ENCODE data around the gene KDR. TPM values are rescaled to one million over a fixed set of nuclear protein-coding genes. Genes with fewer than 3 reads are reported as not detected.

Gene KDR
- total RNA-seq, 1 experiment from 2014 or later = 0.52 TPM

DNA sequence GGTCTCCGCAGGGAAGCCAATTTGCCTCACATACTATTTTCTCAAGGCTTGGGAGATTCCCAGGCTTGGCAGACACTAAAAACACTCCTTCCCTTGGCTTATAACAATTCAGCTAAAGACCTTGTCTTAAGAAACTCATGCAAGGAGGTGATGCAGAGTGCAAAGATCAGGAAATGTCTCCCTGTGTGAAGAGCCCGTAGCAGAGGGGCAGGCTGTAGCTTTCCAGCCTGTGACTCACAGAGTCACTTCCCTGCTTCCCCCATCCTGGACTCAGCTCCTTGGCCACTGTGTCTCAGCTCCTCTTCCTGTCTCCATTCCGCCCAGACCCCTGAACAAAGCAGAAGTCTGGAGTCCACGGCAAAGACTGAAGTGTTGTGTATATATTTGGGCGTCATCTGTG lies 56.1 kb downstream of the KDR start:
- H4K20me1 ChIP-seq (ENCODE audit: insufficient read depth) = no peaks in the 10 kb centered on the region
- H3K36me3 ChIP-seq (ENCODE audit: control insufficient read depth in 1 of 2, insufficient read depth in 2 of 2, low read length in 2 of 2) = no peaks in the 10 kb centered on the region
- H3K4me3 ChIP-seq (replicated peaks in 1 of 2; ENCODE audit: low read depth in 1 of 2, low read length in 2 of 2) = no peak overlapping the region
- no peak overlapping the region for H3K4me2 ChIP-seq (ENCODE audit: low read length)
- peaks cover 0 to 7% of the 10 kb centered on the region in 2 experiments; a peak in 2 of 4 replicates for H3K4me1 ChIP-seq (ENCODE audit: control insufficient read depth in 1 of 2, insufficient read depth in 2 of 2, low read length in 2 of 2)
- no peak overlapping the region for H2AFZ ChIP-seq (ENCODE audit: low read depth, low read length, poor library complexity, severe bottlenecking)
- H3K9ac ChIP-seq (ENCODE audit: low read length) = no peak overlapping the region
- ATAC-seq (no peak), DNase-seq (ENCODE audit: low read depth, low spot score) (no peak)
- POLR2A ChIA-PET = no interaction called here
- RAD21 ChIA-PET (ENCODE audit: low non-redundant PET in 1 of 2, low total read pairs in 2 of 2, uncharacterized antibody in 2 of 2, unreplicated experiment in 2 of 2) = no interaction called here
- BruUV-seq (replicated peaks) = no TSS peak
- CTCF ChIA-PET = no interaction called here
- H3K27me3 ChIP-seq (ENCODE audit: insufficient read depth, low read length) = no peaks in the 10 kb centered on the region
- no peaks in the 10 kb centered on the region for H3K9me3 ChIP-seq (ENCODE audit: control insufficient read depth in 1 of 2, insufficient read depth in 1 of 2, low read depth in 1 of 2, low read length in 2 of 2)
- no peak overlapping the region for H3K27ac ChIP-seq (ENCODE audit: low read depth, low read length)
- TF ChIP-seq EZH2 (IDR thresholded peaks at IDR 0.05) = no peak
- TF ChIP-seq, protein P1, sequence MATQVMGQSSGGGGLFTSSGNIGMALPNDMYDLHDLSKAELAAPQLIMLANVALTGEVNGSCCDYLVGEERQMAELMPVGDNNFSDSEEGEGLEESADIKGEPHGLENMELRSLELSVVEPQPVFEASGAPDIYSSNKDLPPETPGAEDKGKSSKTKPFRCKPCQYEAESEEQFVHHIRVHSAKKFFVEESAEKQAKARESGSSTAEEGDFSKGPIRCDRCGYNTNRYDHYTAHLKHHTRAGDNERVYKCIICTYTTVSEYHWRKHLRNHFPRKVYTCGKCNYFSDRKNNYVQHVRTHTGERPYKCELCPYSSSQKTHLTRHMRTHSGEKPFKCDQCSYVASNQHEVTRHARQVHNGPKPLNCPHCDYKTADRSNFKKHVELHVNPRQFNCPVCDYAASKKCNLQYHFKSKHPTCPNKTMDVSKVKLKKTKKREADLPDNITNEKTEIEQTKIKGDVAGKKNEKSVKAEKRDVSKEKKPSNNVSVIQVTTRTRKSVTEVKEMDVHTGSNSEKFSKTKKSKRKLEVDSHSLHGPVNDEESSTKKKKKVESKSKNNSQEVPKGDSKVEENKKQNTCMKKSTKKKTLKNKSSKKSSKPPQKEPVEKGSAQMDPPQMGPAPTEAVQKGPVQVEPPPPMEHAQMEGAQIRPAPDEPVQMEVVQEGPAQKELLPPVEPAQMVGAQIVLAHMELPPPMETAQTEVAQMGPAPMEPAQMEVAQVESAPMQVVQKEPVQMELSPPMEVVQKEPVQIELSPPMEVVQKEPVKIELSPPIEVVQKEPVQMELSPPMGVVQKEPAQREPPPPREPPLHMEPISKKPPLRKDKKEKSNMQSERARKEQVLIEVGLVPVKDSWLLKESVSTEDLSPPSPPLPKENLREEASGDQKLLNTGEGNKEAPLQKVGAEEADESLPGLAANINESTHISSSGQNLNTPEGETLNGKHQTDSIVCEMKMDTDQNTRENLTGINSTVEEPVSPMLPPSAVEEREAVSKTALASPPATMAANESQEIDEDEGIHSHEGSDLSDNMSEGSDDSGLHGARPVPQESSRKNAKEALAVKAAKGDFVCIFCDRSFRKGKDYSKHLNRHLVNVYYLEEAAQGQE (IDR thresholded peaks at IDR 0.05; ENCODE audit: low read depth) = no peak
- TF ChIP-seq SIN3A (IDR thresholded peaks at IDR 0.05; ENCODE audit: low read depth) = no peak
- TF ChIP-seq, protein P2, sequence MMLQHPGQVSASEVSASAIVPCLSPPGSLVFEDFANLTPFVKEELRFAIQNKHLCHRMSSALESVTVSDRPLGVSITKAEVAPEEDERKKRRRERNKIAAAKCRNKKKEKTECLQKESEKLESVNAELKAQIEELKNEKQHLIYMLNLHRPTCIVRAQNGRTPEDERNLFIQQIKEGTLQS (IDR thresholded peaks at IDR 0.05) = no peak
- no peak for TF ChIP-seq CEBPB (IDR thresholded peaks at IDR 0.05; ENCODE audit: low read depth)
- TF ChIP-seq, protein P3, sequence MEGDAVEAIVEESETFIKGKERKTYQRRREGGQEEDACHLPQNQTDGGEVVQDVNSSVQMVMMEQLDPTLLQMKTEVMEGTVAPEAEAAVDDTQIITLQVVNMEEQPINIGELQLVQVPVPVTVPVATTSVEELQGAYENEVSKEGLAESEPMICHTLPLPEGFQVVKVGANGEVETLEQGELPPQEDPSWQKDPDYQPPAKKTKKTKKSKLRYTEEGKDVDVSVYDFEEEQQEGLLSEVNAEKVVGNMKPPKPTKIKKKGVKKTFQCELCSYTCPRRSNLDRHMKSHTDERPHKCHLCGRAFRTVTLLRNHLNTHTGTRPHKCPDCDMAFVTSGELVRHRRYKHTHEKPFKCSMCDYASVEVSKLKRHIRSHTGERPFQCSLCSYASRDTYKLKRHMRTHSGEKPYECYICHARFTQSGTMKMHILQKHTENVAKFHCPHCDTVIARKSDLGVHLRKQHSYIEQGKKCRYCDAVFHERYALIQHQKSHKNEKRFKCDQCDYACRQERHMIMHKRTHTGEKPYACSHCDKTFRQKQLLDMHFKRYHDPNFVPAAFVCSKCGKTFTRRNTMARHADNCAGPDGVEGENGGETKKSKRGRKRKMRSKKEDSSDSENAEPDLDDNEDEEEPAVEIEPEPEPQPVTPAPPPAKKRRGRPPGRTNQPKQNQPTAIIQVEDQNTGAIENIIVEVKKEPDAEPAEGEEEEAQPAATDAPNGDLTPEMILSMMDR (IDR thresholded peaks at IDR 0.05 in 2 of 3, conservative IDR thresholded peaks at IDR 0.05 in 1 of 3; ENCODE audit: borderline replicate concordance in 1 of 3, insufficient read depth in 1 of 3, low read depth in 2 of 3, low read length in 2 of 3) = no peak
- TF ChIP-seq FOSL1 (IDR thresholded peaks at IDR 0.05; ENCODE audit: low read depth) = no peak
- TF ChIP-seq SP1 (IDR thresholded peaks at IDR 0.05; ENCODE audit: low read depth) = no peak
- TF ChIP-seq POLR2AphosphoS5 (IDR thresholded peaks at IDR 0.05; ENCODE audit: low read depth, low read length) = no peak
- no peak for TF ChIP-seq ZNF274 (IDR thresholded peaks at IDR 0.05; ENCODE audit: low read depth, low read length)
- TF ChIP-seq CBX3 (IDR thresholded peaks at IDR 0.05; ENCODE audit: low read depth) = no peak
- TF ChIP-seq, protein P4, sequence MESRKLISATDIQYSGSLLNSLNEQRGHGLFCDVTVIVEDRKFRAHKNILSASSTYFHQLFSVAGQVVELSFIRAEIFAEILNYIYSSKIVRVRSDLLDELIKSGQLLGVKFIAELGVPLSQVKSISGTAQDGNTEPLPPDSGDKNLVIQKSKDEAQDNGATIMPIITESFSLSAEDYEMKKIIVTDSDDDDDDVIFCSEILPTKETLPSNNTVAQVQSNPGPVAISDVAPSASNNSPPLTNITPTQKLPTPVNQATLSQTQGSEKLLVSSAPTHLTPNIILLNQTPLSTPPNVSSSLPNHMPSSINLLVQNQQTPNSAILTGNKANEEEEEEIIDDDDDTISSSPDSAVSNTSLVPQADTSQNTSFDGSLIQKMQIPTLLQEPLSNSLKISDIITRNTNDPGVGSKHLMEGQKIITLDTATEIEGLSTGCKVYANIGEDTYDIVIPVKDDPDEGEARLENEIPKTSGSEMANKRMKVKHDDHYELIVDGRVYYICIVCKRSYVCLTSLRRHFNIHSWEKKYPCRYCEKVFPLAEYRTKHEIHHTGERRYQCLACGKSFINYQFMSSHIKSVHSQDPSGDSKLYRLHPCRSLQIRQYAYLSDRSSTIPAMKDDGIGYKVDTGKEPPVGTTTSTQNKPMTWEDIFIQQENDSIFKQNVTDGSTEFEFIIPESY (IDR thresholded peaks at IDR 0.05; ENCODE audit: extremely low read depth, insufficient replicate concordance, low read length) = no peak
- no peak for TF ChIP-seq EZH2phosphoT487 (IDR thresholded peaks at IDR 0.05; ENCODE audit: borderline replicate concordance)
- no peak for TF ChIP-seq ZFX (IDR thresholded peaks at IDR 0.05)
- TF ChIP-seq RAD21 (IDR thresholded peaks at IDR 0.05; ENCODE audit: low read depth) = no peak
- TF ChIP-seq ELF1 (IDR thresholded peaks at IDR 0.05; ENCODE audit: borderline replicate concordance, low read depth) = no peak
- intact Hi-C loops (cut with micrococcal nuclease) = no loop called here
- H3K79me2 ChIP-seq (ENCODE audit: insufficient read depth, low read length) = no peaks in the 10 kb centered on the region
- no peaks in the 10 kb centered on the region for H3K9me2 ChIP-seq (ENCODE audit: insufficient read depth)

Data from HCT116 (cell line).